T follicular helper cell (primary cell): ENCODE results near the gene COL10A1.

ENCODE experiments used
- DNase-seq: peaks from one replicate; pipeline ENCODE4 v3.0.0-alpha.2; 2020; ENCODE audit warnings: low read depth

The COL10A1 gene

DNA sequence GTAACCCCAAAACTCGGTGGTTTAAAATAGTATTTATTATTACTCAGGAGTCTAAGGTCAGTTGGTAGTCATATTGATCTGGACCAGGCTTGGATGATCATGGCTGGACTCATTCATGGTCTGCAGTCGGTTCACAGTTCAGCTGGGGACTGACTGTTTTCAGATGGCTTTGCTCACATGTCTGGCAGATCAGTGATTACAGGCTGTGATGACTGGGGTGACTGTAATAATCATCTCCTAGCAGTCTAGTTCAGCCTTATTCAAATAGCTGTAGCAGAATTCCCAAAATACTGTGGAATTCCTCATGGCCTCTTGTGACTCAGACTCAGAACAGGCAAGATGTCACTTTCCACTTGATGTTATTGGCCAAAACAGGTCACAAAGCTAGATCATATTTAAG, 41.6 kb downstream of the COL10A1 start:
- DNase-seq = no peak

DNA sequence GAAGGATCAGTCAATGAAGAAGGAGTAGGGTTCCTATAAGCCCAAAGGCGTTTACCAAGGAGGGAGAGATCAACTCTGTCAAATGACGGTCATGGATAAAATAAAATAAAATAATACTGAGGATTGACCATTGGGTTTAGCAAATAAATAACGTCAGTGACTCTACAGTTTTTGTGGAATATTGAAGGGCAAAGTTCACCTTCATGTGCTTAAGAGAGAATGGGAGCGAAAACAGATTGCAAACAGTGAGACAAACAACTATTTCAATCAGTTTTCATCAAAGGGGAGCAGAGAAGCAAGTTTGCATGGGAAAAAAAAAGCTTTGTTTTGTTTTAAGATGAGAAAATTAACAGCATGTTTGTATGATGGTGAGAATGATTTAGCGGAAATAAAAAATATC, 42.9 kb downstream of the COL10A1 start:
- no peak for DNase-seq

DNA sequence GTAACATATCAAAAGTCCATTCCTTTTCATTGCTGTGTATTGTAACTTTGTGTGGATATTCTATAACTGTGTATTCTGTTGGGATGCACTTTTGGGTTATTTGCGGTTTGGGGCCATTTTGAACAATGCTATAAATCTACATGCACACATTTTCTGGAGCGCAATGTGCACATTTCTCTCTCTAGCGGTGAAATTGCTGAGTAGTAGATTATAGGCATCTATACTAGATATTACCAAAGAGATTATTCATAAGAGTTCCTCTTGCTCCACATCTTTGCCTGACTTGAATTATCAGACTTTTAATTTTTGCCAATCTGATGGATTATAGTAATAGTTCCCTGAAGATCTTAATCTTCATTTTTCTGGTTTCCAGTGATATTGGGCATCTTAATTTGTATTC, 47.0 kb downstream of the COL10A1 start:
- DNase-seq = no peak

DNA sequence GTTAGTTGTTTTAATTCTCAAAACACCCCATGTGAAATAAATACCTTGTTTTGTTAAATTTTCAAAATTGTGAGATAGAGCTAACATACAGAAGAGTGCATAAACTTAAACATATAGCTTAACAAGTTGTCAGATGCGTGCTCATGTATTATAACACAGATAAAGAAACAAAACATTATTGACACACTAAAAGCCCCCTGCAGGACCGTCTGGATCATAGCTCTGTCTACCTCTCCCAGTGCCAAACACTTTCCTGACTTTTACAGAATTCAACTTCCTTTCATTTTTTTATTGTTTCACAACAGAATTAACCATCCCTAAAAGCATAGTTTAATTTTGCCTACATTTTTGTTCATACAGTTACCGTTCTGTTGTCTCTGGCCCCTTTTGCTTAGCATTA, 47.4 kb downstream of the COL10A1 start:
- DNase-seq = no peak

- no peak for DNase-seq
Measured at GRCh38 chr6:116074732-116075390, 51.1 kb downstream of the COL10A1 start.

GRCh38 chr6:116073765-116074440, 52.0 kb downstream of the COL10A1 start:
- DNase-seq = no peak

GRCh38 chr6:116072368-116072767, 53.6 kb downstream of the COL10A1 start:
- DNase-seq = no peak

GRCh38 chr6:116070616-116071389, 55.1 kb downstream of the COL10A1 start:
- no peak for DNase-seq

GRCh38 chr6:116070101-116070500, 55.8 kb downstream of the COL10A1 start:
- no peak for DNase-seq
